Kidney (tissue), 14 donors: ENCODE measurements around the gene PHF12. TPM values are rescaled to one million over a fixed set of nuclear protein-coding genes. Genes with fewer than 3 reads are reported as not detected.
A peak's percentile ranks its signal among the peaks of the same experiment; 100 is the strongest.

Experiments used
- DNase-seq, 5 donors: peaks; one replicate each; pipeline ENCODE4 v3.0.0-alpha.2; 2013 to 2020
- FAIRE-seq: peaks from 2 replicates; lab custom pipeline; 2012; peaks lifted over from hg19 to GRCh38; lab: Jason Lieb, UNC
- H3K27ac ChIP-seq, 2 donors: one replicate each; pipeline ENCODE4 v1.7.0; 2013; ENCODE audit warnings: low read depth in 2 of 2, low read length in 2 of 2, inconsistent platforms in 1 of 2
- H3K27me3 ChIP-seq: one replicate; pipeline ENCODE4 v1.7.1; 2013; ENCODE audit warnings: low read length, inconsistent platforms; ENCODE audit not compliant: control insufficient read depth, insufficient read depth
- H3K36me3 ChIP-seq, 3 donors: one replicate each; pipeline versions ENCODE4 v1.7.0 to v1.7.1; 2013; ENCODE audit warnings: low read length in 3 of 3, control low read depth in 1 of 3, inconsistent platforms in 1 of 3; ENCODE audit not compliant: insufficient read depth in 3 of 3, control insufficient read depth in 2 of 3
- H3K4me1 ChIP-seq, 3 donors: one replicate each; pipeline versions ENCODE4 v1.7.0 to v1.7.1; 2013; ENCODE audit warnings: low read length in 3 of 3, inconsistent platforms in 1 of 3, low read depth in 1 of 3; ENCODE audit not compliant: control insufficient read depth in 2 of 3, insufficient read depth in 2 of 3
- H3K4me3 ChIP-seq, 3 donors: one replicate each; pipeline versions ENCODE4 v1.7.0 to v1.8.1; 2013; ENCODE audit warnings: low read length in 3 of 3, control low read depth in 1 of 3, inconsistent platforms in 1 of 3
- H3K9ac ChIP-seq, 3 donors: one replicate each; pipeline versions ENCODE4 v1.7.0 to v1.7.1; 2013; ENCODE audit warnings: low read length in 3 of 3, control low read depth in 1 of 3, inconsistent platforms in 1 of 3
- H3K9me3 ChIP-seq, 3 donors: one replicate each; pipeline versions ENCODE4 v1.7.0 to v1.7.1; 2013; ENCODE audit warnings: low read length in 3 of 3, control low read depth in 1 of 3, inconsistent platforms in 1 of 3; ENCODE audit not compliant: control insufficient read depth in 2 of 3, insufficient read depth in 1 of 3
- intact Hi-C: fragments of 100-400 bp; cut with DNase I; formaldehyde crosslinking; loops from one replicate; pipeline ENCODE4 v1.11.1; 2022
- polyA plus RNA-seq: library from polyadenylated mRNA; stranded (reverse); fragments of 350-450 nt; fragmentation: Illumina TruSeq; extraction: RNeasy Lipid Tissue Mini Kit (QIAGEN cat#74804); gene quantifications from one replicate; pipeline ENCODE4 v1.2.3, GENCODE V29; 2014; ENCODE audit warnings: low read depth, low replicate concordance; ENCODE audit not compliant: insufficient read depth
- total RNA-seq: library from RNA; stranded (reverse); fragmentation: NEBNext Ultra II Directional; extraction: Animal tissue kit (Norgen Biotek cat#: 25700); gene quantifications from one replicate; pipeline ENCODE4 v1.2.1, GENCODE V29; 2021
- TF ChIP-seq, protein P1 (sequence below): IDR thresholded peaks from 3 replicates; pipeline ENCODE4 v1.5.1; 2012; ENCODE audit warnings: mild to moderate bottlenecking, moderate library complexity, borderline replicate concordance; ENCODE audit not compliant: insufficient read depth; ENCODE audit errors: extremely low read depth
- donor health status: control.
- donor health status: control.
- donor health status: control.
- donor health status: control.
- donor health status: control.
- donor health status: DM: yes; HTN: yes; CAD: no.
- donor health status: Normal renal cell carcinoma (clear cell type).

Gene PHF12
- total and polyA plus RNA-seq, 2 donors from 2014 or later: 8.8 to 50.4 TPM

- Histone ChIP-seq H3K9me3 (no peaks in the 10 kb centered on the region), H3K4me1 (peaks cover 0 to 4% (median 0%) of the 10 kb centered on the region in 3 donors), H3K27me3 (no peaks in the 10 kb centered on the region), H3K4me3 (no peak overlapping the region), H3K9ac (no peak overlapping the region), H3K27ac (no peak overlapping the region), H3K36me3 (peaks cover 26 to 85% (median 54%) of the 10 kb centered on the region in 3 donors)
- TF ChIP-seq, protein P1, sequence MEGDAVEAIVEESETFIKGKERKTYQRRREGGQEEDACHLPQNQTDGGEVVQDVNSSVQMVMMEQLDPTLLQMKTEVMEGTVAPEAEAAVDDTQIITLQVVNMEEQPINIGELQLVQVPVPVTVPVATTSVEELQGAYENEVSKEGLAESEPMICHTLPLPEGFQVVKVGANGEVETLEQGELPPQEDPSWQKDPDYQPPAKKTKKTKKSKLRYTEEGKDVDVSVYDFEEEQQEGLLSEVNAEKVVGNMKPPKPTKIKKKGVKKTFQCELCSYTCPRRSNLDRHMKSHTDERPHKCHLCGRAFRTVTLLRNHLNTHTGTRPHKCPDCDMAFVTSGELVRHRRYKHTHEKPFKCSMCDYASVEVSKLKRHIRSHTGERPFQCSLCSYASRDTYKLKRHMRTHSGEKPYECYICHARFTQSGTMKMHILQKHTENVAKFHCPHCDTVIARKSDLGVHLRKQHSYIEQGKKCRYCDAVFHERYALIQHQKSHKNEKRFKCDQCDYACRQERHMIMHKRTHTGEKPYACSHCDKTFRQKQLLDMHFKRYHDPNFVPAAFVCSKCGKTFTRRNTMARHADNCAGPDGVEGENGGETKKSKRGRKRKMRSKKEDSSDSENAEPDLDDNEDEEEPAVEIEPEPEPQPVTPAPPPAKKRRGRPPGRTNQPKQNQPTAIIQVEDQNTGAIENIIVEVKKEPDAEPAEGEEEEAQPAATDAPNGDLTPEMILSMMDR: peak; percentile 67
- FAIRE-seq: no peak
- intact Hi-C loops: loop anchor here (5.0 kb wide), 1 partner anchor 154 kb away; no protein-coding TSS in a partner anchor
- DNase-seq: peak in 3 of 5 donors; percentile 39 to 65 (median 49)
These were observed 34.9 kb downstream of the PHF12 start for GRCh38 chr17:28916302-28916934.

DNA sequence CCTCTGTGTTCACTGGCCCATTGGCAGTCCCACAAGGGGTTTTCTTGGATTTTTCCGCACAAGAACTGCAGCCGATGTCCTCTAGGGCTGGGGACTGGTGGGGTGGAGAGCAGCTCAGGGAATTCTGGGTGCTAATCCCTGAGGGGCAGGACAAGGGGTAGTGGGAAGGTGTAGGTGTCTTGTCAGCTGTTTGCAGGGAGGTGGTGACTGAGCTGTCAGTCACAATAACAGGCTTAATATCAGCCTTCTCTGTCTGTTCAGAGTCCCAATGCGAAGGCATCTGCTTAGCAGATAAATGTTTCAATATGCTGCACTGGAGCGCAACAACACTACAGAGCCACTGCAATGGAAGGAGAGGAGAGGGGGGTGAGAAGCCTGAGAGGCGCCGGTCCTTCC lies 38.4 kb downstream of the PHF12 start:
- no peak overlapping the region for H3K9ac ChIP-seq
- no peak overlapping the region for H3K27ac ChIP-seq
- DNase-seq (no peak), FAIRE-seq (no peak)
- peaks cover 0 to 4% (median 0%) of the 10 kb centered on the region in 3 donors for H3K4me1 ChIP-seq
- H3K4me3 ChIP-seq: no peak overlapping the region
- TF ChIP-seq, protein P1: no peak
- H3K9me3 ChIP-seq: no peaks in the 10 kb centered on the region
- H3K36me3 ChIP-seq: peaks cover 36 to 93% (median 59%) of the 10 kb centered on the region in 3 donors
- H3K27me3 ChIP-seq: no peaks in the 10 kb centered on the region
- intact Hi-C loops: no loop called here

- FAIRE-seq: no peak
- H3K4me1 ChIP-seq: peaks cover 0 to 4% (median 0%) of the 10 kb centered on the region in 3 donors
- no peaks in the 10 kb centered on the region for H3K9me3 ChIP-seq
- intact Hi-C loops: no loop called here
- no peak overlapping the region for H3K4me3 ChIP-seq
- no peak for DNase-seq
- H3K9ac ChIP-seq: no peak overlapping the region
- H3K36me3 ChIP-seq: peaks cover 36 to 94% (median 58%) of the 10 kb centered on the region in 3 donors
- TF ChIP-seq, protein P1: no peak
- H3K27ac ChIP-seq: no peak overlapping the region
- no peaks in the 10 kb centered on the region for H3K27me3 ChIP-seq
These were observed 38.9 kb downstream of the PHF12 start for GRCh38 chr17:28912281-28912937.
